GM12878 (cell line): ENCODE results near the gene HDHD3. TPM values are rescaled to one million over a fixed set of nuclear protein-coding genes. Genes with fewer than 3 reads are reported as not detected.

Source experiments
- ATAC-seq: fragments of 200-7000 bp; cut with Tn5 transposase; 3 replicates; pipeline ENCODE4 v1.9.1; 2020; ENCODE audit warnings: mild to moderate bottlenecking, moderate library complexity
- BruUV-seq: library from RNA; stranded (reverse); fragments of 400-500 nt; replicated peaks from 2 replicates; lab custom pipeline; 2021; lab: Mats Ljungman, UMichigan
- CTCF ChIA-PET: fragments of 300-600 bp; sonication (Branson Sonifier 250); formaldehyde crosslinking; extraction: SDS; loops from one replicate; lab custom pipeline; 2021; ENCODE audit warnings: inconsistent platforms; lab: Yijun Ruan, JAX
- POLR2A ChIA-PET: fragments of 350-600 bp; formaldehyde crosslinking; extraction: SDS; loops from one replicate; lab custom pipeline; 2021; ENCODE audit warnings: inconsistent platforms; lab: Charles Lee
- RAD21 ChIA-PET: fragments of 300-600 bp; sonication (Branson Sonifier 250); formaldehyde crosslinking; loops from one replicate; lab custom pipeline; 2023; ENCODE audit warnings: antibody characterized with exemption; ENCODE audit not compliant: unreplicated experiment; lab: Charles Lee
- SMC1A ChIA-PET: fragments of 300-600 bp; sonication (Branson Sonifier 250); formaldehyde crosslinking; loops from one replicate; lab custom pipeline; 2023; ENCODE audit not compliant: unreplicated experiment, uncharacterized antibody; lab: Charles Lee
- DNase-seq: peaks from one replicate; pipeline ENCODE4 v3.0.0-alpha.2; 2011; ENCODE audit warnings: low read depth, low spot score
- FAIRE-seq: peaks from 3 replicates; lab custom pipeline; 2011; peaks lifted over from hg19 to GRCh38; lab: Jason Lieb, UNC
- H2AFZ ChIP-seq: 2 replicates; pipeline ENCODE4 v1.6.0; 2011; ENCODE audit warnings: low read depth, low read length, control low read depth; ENCODE audit not compliant: control insufficient read depth
- H3K27ac ChIP-seq: 2 replicates; pipeline ENCODE4 v1.5.1; 2011; ENCODE audit warnings: control low read depth; ENCODE audit not compliant: control insufficient read depth, insufficient read depth
- H3K27me3 ChIP-seq, 2 experiments: replicated peaks in 1 of 2; 2 replicates each; pipeline versions ENCODE4 v1.6.0 to v1.6.1; 2011; ENCODE audit warnings: low read length in 1 of 2; ENCODE audit not compliant: control insufficient read depth in 2 of 2, insufficient read depth in 2 of 2
- H3K36me3 ChIP-seq, 2 experiments: 2 replicates each; pipeline ENCODE4 v1.5.1; 2011; ENCODE audit warnings: low read length in 1 of 2; ENCODE audit not compliant: control insufficient read depth in 2 of 2, insufficient read depth in 2 of 2
- H3K4me1 ChIP-seq: 2 replicates; pipeline ENCODE4 v1.6.1; 2011; ENCODE audit warnings: mild to moderate bottlenecking, low read length, moderate library complexity, mixed read lengths; ENCODE audit not compliant: control insufficient read depth, insufficient read depth
- H3K4me2 ChIP-seq: 2 replicates; pipeline ENCODE4 v1.6.0; 2011; ENCODE audit warnings: control low read depth; ENCODE audit not compliant: control insufficient read depth, insufficient read depth
- H3K4me3 ChIP-seq: fragments of 200-600 bp; sonication (generic); 2 replicates; pipeline ENCODE4 v1.5.1; 2016
- H3K79me2 ChIP-seq: 2 replicates; pipeline ENCODE4 v1.6.0; 2011; ENCODE audit warnings: low read length; ENCODE audit not compliant: control insufficient read depth, insufficient read depth
- H3K9ac ChIP-seq: 2 replicates; pipeline ENCODE4 v1.8.0; 2011; ENCODE audit warnings: low read length, control low read depth, mixed read lengths; ENCODE audit not compliant: control insufficient read depth, insufficient read depth
- H3K9me3 ChIP-seq: replicated peaks from 3 replicates; pipeline ENCODE4 v1.5.1; 2011; ENCODE audit warnings: mild to moderate bottlenecking, low read length; ENCODE audit not compliant: control insufficient read depth, insufficient read depth
- H4K20me1 ChIP-seq: 2 replicates; pipeline ENCODE4 v1.6.0; 2011; ENCODE audit not compliant: control insufficient read depth, insufficient read depth
- CUX1 ChIP-seq: IDR thresholded peaks from 2 replicates; pipeline ENCODE4 v1.6.1; 2012; ENCODE audit warnings: improper control_type of control experiment, low read depth, low read length; ENCODE audit not compliant: insufficient replicate concordance
- GATAD2B ChIP-seq: fragments of 450-650 bp; conservative IDR thresholded peaks from 2 replicates; pipeline ENCODE4 v1.6.1; 2017; ENCODE audit warnings: low read depth, mild to moderate bottlenecking, moderate library complexity
- KAT2A ChIP-seq: conservative IDR thresholded peaks from 2 replicates; pipeline ENCODE4 v1.6.1; 2011; ENCODE audit warnings: low read depth, low read length; ENCODE audit not compliant: control insufficient read depth
- NBN ChIP-seq: fragments of 450-650 bp; IDR thresholded peaks from 2 replicates; pipeline ENCODE4 v1.6.1; 2016
- WGBS: methylation state at CpG from one replicate; pipeline ENCODE4 v1.1.6; 2016; ENCODE audit warnings: low lambda C conversion rate; ENCODE audit not compliant: insufficient replicate concordance, insufficient coverage; ENCODE audit errors: missing lambda C conversion rate; 5-methylcytosine and 5-hydroxymethylcytosine counted together
- in situ Hi-C: fragments of 300-500 bp; cut with MboI; formaldehyde crosslinking; loops from 9 replicates; pipeline ENCODE4 v1.14.3; 2018; ENCODE audit warnings: mixed read lengths
- intact Hi-C: fragments of 100-400 bp; cut with micrococcal nuclease; formaldehyde crosslinking; loops from one replicate; pipeline ENCODE4 v1.14.2; 2022; ENCODE audit not compliant: unreplicated experiment
- polyA plus RNA-seq, 11 experiments: library from polyadenylated mRNA; depleted of rRNA in 4 of 11; unstranded in 6 of 11; stranded (reverse) in 5 of 11; fragments of >200 nt; fragmentation: Nextera tagmentation in 4 of 11; fragmentation: Illumina TruSeq in 1 of 11; extraction: Ambion mirVana in 4 of 11; extraction: Trizol in 1 of 11; gene quantifications; 1 replicate in 1 of 11; 2 replicates in 10 of 11; pipeline versions ENCODE4 v1.2.1 to v1.2.3, GENCODE V29; 2011 to 2016; ENCODE audit warnings: inconsistent platforms in 2 of 11, missing spikeins in 2 of 11, low read depth in 1 of 11
- total RNA-seq, 4 experiments: library from RNA; depleted of rRNA in 3 of 4; stranded (reverse); fragments of >200 nt in 3 of 4; fragmentation: Illumina TruSeq in 1 of 4; extraction: Trizol in 1 of 4; gene quantifications; 2 replicates each; pipeline versions ENCODE4 v1.2.1 to v1.2.3, GENCODE V29; 2013 to 2021

HDHD3 gene
- total and polyA plus RNA-seq, 10 of the 15 experiments (the other 5 are each of a cell fraction or from before 2014, with no cell fraction given) = 1.3 to 29.4 (median 17.9) TPM

- no peak for TF ChIP-seq CUX1
These were observed 12.7 kb upstream of the HDHD3 start (continued) for GRCh38 chr9:113389451-113389850.

GRCh38 chr9:113388833-113389232 lies 12.0 kb upstream of the HDHD3 start:
- Histone ChIP-seq H3K4me2 (no peak overlapping the region), H3K9me3 (no peaks in the 10 kb centered on the region), H3K36me3 (peaks cover 0 to 10% of the 10 kb centered on the region in 2 experiments; a peak in 3 of 4 replicates), H3K9ac (no peak overlapping the region), H3K27me3 (no peaks in the 10 kb centered on the region), H3K4me1 (no peaks in the 10 kb centered on the region), H3K79me2 (no peaks in the 10 kb centered on the region), H2AFZ (no peak overlapping the region), H3K27ac (no peak overlapping the region), H4K20me1 (no peaks in the 10 kb centered on the region; the same call in 1 of the 2 replicates), H3K4me3 (no peak overlapping the region)
- FAIRE-seq = no peak
- intact Hi-C loops = no loop called here
- 96% methylated on average over 13 of the region's 13 CpGs for WGBS
- BruUV-seq = no TSS peak
- ChIA-PET CTCF (no interaction called here), POLR2A (no interaction called here), RAD21 (no interaction called here), SMC1A (no interaction called here)
- no peak for TF ChIP-seq NBN
- no peak for TF ChIP-seq KAT2A
- no peak for TF ChIP-seq GATAD2B
- in situ Hi-C loops = no loop called here
- no peak for DNase-seq
- no peak for ATAC-seq
